ENCODE measurements around the gene CALCOCO1. TPM values are rescaled to one million over a fixed set of nuclear protein-coding genes. Genes with fewer than 3 reads are reported as not detected.

Gene CALCOCO1
- total and polyA plus RNA-seq, 2 of the 8 experiments (the other 6 are each of a cell fraction or from before 2014, with no cell fraction given), result 20.3 to 39.3 TPM

- TF ChIP-seq RNF2 (IDR thresholded peaks at IDR 0.05; ENCODE audit: borderline replicate concordance, low read depth, low read length, missing control alignments, poor library complexity, severe bottlenecking) (no peak), ZNF274 (IDR thresholded peaks at IDR 0.05; ENCODE audit: borderline replicate concordance, extremely low read depth, low read length) (no peak), SIN3A (conservative IDR thresholded peaks at IDR 0.05 in 1 of 2, IDR thresholded peaks at IDR 0.05 in 1 of 2; ENCODE audit: low read depth in 1 of 2, low read length in 2 of 2) (no peak), ASH2L (IDR thresholded peaks at IDR 0.05; ENCODE audit: low read length) (no peak), EZH2 (IDR thresholded peaks at IDR 0.05; ENCODE audit: low read depth, low read length, severe bottlenecking) (no peak), GTF2F1 (IDR thresholded peaks at IDR 0.05; ENCODE audit: borderline replicate concordance, low read depth, low read length) (no peak)
Measured at GRCh38 chr12:53698948-53699677, 28.1 kb downstream of the CALCOCO1 start (continued).
